Fibroblast of pulmonary artery (primary cell): ENCODE results near the gene ADH1A.

Experiments used
- DNase-seq: peaks from one replicate; pipeline ENCODE4 v3.0.0-alpha.2; 2010; ENCODE audit warnings: low read depth
- H3K4me3 ChIP-seq: replicated peaks from 2 replicates; pipeline ENCODE4 v1.5.1; 2011; ENCODE audit warnings: low read depth, mild to moderate bottlenecking, control low read depth, low read length, moderate library complexity
- TF ChIP-seq, protein P1 (sequence below): IDR thresholded peaks from 2 replicates; pipeline ENCODE4 v1.5.1; 2011; ENCODE audit warnings: mild to moderate bottlenecking, control low read depth, low read length, inconsistent platforms; ENCODE audit errors: missing control alignments

Gene ADH1A

DNA sequence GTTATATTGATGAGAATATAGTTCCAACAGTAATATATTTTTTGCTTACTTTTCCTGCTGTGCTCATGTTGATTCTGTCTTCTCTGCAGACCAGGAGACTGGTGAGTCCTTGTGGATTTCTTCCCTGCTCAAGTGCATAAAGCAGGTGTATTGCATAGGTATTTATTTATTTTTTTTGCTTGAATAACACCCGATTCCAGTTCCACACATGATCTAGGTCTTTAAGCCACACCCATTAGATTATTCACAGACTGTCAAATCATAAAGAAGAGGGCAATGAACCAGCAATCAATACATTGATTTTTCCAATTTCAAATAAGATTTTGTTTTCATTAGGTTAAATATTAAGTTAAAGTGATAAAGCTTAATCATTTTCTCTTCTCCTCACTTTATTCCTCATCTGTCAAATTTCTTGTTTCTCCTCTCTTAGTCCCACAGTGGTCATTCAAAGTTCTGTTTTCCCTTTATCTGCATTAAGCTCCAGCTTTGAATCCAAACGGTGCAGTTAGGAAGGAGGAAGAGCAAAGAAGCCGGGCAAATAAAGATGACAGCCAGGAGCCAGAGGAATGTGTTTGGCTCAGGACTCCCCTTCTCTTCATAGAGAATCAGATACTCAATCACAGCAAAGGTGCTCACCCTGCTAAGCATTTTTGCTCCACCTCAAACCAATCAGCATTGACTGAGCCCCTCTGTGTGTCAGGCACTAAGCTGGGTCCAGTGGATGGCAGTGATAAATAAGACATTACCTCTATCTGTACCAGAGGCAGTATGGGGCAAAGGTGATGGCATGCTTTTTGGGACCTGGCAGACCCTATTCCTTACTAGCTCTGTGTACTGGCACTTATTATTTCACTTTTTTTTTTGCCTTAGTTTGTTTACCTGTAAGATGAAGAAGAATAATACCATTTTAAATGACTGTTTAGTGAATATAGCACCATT, at the start of gene ADH1A:
Gene ADH1A, minus strand, starts transcription at position 138 of the 939 bp plus-strand sequence. Its CDS starts 71 bp downstream, at position 67.
- TF ChIP-seq, protein P1, sequence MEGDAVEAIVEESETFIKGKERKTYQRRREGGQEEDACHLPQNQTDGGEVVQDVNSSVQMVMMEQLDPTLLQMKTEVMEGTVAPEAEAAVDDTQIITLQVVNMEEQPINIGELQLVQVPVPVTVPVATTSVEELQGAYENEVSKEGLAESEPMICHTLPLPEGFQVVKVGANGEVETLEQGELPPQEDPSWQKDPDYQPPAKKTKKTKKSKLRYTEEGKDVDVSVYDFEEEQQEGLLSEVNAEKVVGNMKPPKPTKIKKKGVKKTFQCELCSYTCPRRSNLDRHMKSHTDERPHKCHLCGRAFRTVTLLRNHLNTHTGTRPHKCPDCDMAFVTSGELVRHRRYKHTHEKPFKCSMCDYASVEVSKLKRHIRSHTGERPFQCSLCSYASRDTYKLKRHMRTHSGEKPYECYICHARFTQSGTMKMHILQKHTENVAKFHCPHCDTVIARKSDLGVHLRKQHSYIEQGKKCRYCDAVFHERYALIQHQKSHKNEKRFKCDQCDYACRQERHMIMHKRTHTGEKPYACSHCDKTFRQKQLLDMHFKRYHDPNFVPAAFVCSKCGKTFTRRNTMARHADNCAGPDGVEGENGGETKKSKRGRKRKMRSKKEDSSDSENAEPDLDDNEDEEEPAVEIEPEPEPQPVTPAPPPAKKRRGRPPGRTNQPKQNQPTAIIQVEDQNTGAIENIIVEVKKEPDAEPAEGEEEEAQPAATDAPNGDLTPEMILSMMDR, result no peak
- DNase-seq, result no peak
- no peak within 1 kb of the TSS for H3K4me3 ChIP-seq

- TF ChIP-seq, protein P1, result no peak
- H3K4me3 ChIP-seq, result no peak overlapping the region
- no peak for DNase-seq
Measured at GRCh38 chr4:99339172-99339571, 48.4 kb upstream of the ADH1A start.

DNA sequence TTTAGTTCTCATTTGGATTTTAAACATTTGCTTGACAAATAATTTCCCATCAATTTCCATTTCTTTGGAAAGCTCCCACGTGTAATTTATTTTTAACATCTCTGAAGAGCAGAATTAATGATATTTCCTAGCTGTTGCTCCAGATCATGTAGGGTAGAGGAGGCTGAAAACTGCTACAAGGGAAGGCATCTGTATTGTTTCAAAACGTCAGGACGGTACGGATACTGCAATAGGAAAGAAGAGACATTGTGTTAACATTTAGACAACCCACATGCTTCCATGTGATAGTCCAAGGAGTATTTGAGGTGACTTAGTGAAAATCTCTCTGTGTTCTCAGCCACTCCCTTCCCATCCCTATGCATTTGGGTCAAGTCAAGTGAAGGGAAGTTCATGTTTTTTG, 45.8 kb upstream of the ADH1A start:
- TF ChIP-seq, protein P1, result no peak
- DNase-seq, result no peak
- H3K4me3 ChIP-seq, result no peak overlapping the region

DNA sequence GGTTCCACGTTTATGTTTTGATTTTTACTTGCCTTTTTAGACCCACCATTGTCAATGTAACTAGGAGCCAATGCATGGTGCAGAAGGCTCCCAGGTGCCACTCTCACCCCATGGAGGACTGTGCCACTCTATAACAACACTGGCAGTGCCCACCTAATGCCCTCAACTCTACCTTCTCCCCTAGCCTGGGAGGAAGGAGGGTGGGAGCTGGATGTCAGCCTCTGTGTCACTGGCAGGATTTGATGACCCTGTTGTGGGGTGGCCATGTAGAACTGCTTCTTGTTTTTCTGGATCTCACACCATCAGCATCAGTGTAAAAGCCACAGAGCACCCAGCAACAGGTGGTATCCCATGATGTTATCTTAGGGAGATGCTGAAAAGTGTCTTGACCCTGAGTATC, 44.1 kb upstream of the ADH1A start:
- no peak overlapping the region for H3K4me3 ChIP-seq
- DNase-seq, result no peak
- TF ChIP-seq, protein P1, result no peak

DNA sequence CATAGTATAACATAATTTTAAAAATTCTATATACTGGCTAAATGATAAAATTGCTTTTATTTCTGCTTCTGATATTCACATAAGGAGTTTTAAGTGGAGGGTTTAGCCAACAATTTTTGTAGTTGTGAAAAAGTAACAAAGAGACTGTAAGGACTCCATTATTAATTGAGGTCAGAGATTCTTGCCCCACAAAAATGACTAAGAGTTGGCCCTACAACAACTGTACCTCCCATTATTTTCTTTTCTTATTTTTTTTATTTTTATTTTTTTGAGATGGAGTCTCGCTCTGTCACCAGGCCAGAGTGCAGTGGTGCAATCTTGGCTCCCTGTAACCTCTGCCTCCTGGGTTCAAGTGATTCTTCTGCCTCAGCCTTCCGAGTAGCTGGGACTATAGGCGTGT, 39.9 kb upstream of the ADH1A start:
- no peak overlapping the region for H3K4me3 ChIP-seq
- DNase-seq, result no peak
- TF ChIP-seq, protein P1, result no peak

- H3K4me3 ChIP-seq, result no peak overlapping the region
- DNase-seq, result no peak
- TF ChIP-seq, protein P1, result no peak
Measured at GRCh38 chr4:99329876-99330275, 39.1 kb upstream of the ADH1A start.
